NCI-H2107 treated with DMSO at 0.1 percent for 48 hours (cell line): ENCODE results near the gene ASF1A.

Experiments
- DNase-seq: peaks from one replicate; lab custom pipeline; 2025; ENCODE audit not compliant: unreplicated experiment; lab: John Stamatoyannopoulos, UW

Gene ASF1A

GRCh38 chr6:118881440-118882313 is 12.3 kb upstream of the ASF1A start:
- no peak for DNase-seq

GRCh38 chr6:118882314-118882905 is 11.5 kb upstream of the ASF1A start:
- no peak for DNase-seq

GRCh38 chr6:118886641-118887040 is 7.3 kb upstream of the ASF1A start:
- no peak for DNase-seq

GRCh38 chr6:118889163-118889562 is 4.8 kb upstream of the ASF1A start:
- DNase-seq: no peak

GRCh38 chr6:118890997-118891790 is 2.8 kb upstream of the ASF1A start:
- DNase-seq: no peak

- peak; percentile 53 for DNase-seq
Observed at GRCh38 chr6:118892355-118892991, 1.5 kb upstream of the ASF1A start.

- DNase-seq: peak; percentile 89
Observed at GRCh38 chr6:118893064-118893806, 717 bp upstream of the ASF1A start.

GRCh38 chr6:118894425-118895260 is 691 bp downstream of the ASF1A start:
- DNase-seq: no peak

- DNase-seq: no peak
Observed at GRCh38 chr6:118895261-118895560, 1.3 kb downstream of the ASF1A start.

GRCh38 chr6:118895859-118896258 is 1.9 kb downstream of the ASF1A start:
- DNase-seq: no peak

- peak; percentile 70 for DNase-seq
Observed at GRCh38 chr6:118896339-118897136, 2.6 kb downstream of the ASF1A start.

GRCh38 chr6:118897386-118897785 is 3.4 kb downstream of the ASF1A start:
- no peak for DNase-seq

- no peak for DNase-seq
Observed at GRCh38 chr6:118899948-118900347, 6.0 kb downstream of the ASF1A start.

- DNase-seq: no peak
Observed at GRCh38 chr6:118902726-118903125, 8.8 kb downstream of the ASF1A start.

GRCh38 chr6:118903138-118903537 is 9.2 kb downstream of the ASF1A start:
- no peak for DNase-seq

- DNase-seq: no peak
Observed at GRCh38 chr6:118903691-118904090, 9.7 kb downstream of the ASF1A start.

GRCh38 chr6:118905084-118905483 is 11.1 kb downstream of the ASF1A start:
- DNase-seq: no peak

GRCh38 chr6:118905851-118906250 is 11.9 kb downstream of the ASF1A start:
- DNase-seq: no peak

GRCh38 chr6:118908441-118908840 is 14.5 kb downstream of the ASF1A start:
- no peak for DNase-seq
